Colonic mucosa (tissue), 4 donors: Measurements from ENCODE around the gene LRRC18. TPM values are rescaled to one million over a fixed set of nuclear protein-coding genes. Genes with fewer than 3 reads are reported as not detected.

ENCODE experiments used
- DNase-seq: peaks from one replicate; pipeline ENCODE4 v3.0.0-alpha.2; 2020
- H3K27ac ChIP-seq: fragments of 200-600 bp; one replicate; pipeline ENCODE4 v1.8.0; 2021
- H3K27me3 ChIP-seq: fragments of 200-600 bp; one replicate; pipeline ENCODE4 v1.8.0; 2021
- H3K36me3 ChIP-seq: fragments of 200-600 bp; one replicate; pipeline ENCODE4 v1.8.0; 2021
- H3K4me1 ChIP-seq: fragments of 200-600 bp; one replicate; pipeline ENCODE4 v1.8.0; 2021; ENCODE audit warnings: mild to moderate bottlenecking
- H3K4me3 ChIP-seq: fragments of 200-600 bp; one replicate; pipeline ENCODE4 v1.8.0; 2021
- H3K9ac ChIP-seq, 2 donors: one replicate each; pipeline ENCODE4 v1.7.0; 2013; ENCODE audit warnings: control low read depth in 2 of 2, low read depth in 2 of 2, low read length in 2 of 2
- H3K9me3 ChIP-seq: fragments of 200-600 bp; one replicate; pipeline ENCODE4 v1.8.0; 2021
- intact Hi-C: fragments of 100-400 bp; cut with DNase I; formaldehyde crosslinking; loops from one replicate; pipeline ENCODE4 v1.14.1; 2022
- total RNA-seq, 2 donors: library from RNA; stranded (reverse); fragmentation: NEBNext Ultra II Directional in 1 of 2; extraction: Animal tissue kit (Norgen Biotek cat#: 25700) in 1 of 2; gene quantifications; one replicate each; pipeline ENCODE4 v1.2.1, GENCODE V29; 2021
- TF ChIP-seq, protein P1 (sequence below): fragments of 200-600 bp; IDR thresholded peaks from one replicate; pipeline ENCODE4 v1.8.0; 2022; ENCODE audit warnings: antibody characterized with exemption, mild to moderate bottlenecking
- donor health status: healthy.
- donor health status: DM: no; HTN: no; CAD: no.
- donor health status: DM: no; HTN: no; CAD: no.

Gene LRRC18
- total RNA-seq, 2 donors from 2014 or later, result not detected

DNA sequence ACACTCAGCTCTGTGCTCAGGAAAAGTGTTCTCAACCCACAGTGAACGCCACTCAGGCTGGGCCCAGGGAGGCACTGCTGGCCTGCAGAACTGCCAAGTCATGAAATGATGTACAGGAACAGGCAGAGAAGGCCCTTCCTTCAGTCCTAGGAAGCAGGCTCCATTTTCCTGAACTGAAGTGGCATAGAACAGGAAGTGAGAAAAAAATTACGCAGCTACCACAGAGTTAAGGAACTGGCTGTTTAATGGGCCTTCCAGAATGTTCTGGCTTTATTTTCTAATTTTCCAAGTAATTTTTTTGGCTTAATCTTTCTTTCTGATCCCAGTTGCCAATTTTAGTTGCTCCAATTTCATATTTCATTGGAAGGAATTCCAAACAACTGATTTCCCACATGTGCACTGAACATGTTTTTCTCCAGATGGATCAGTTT is 39.3 kb downstream of the LRRC18 start:
- Histone ChIP-seq H3K9ac (no peak overlapping the region), H3K9me3 (no peaks in the 10 kb centered on the region), H3K4me1 (no peaks in the 10 kb centered on the region), H3K4me3 (no peak overlapping the region), H3K36me3 (no peaks in the 10 kb centered on the region), H3K27ac (no peak overlapping the region), H3K27me3 (no peaks in the 10 kb centered on the region)
- TF ChIP-seq, protein P1, sequence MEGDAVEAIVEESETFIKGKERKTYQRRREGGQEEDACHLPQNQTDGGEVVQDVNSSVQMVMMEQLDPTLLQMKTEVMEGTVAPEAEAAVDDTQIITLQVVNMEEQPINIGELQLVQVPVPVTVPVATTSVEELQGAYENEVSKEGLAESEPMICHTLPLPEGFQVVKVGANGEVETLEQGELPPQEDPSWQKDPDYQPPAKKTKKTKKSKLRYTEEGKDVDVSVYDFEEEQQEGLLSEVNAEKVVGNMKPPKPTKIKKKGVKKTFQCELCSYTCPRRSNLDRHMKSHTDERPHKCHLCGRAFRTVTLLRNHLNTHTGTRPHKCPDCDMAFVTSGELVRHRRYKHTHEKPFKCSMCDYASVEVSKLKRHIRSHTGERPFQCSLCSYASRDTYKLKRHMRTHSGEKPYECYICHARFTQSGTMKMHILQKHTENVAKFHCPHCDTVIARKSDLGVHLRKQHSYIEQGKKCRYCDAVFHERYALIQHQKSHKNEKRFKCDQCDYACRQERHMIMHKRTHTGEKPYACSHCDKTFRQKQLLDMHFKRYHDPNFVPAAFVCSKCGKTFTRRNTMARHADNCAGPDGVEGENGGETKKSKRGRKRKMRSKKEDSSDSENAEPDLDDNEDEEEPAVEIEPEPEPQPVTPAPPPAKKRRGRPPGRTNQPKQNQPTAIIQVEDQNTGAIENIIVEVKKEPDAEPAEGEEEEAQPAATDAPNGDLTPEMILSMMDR, result no peak
- intact Hi-C loops, result no loop called here
- no peak for DNase-seq

DNA sequence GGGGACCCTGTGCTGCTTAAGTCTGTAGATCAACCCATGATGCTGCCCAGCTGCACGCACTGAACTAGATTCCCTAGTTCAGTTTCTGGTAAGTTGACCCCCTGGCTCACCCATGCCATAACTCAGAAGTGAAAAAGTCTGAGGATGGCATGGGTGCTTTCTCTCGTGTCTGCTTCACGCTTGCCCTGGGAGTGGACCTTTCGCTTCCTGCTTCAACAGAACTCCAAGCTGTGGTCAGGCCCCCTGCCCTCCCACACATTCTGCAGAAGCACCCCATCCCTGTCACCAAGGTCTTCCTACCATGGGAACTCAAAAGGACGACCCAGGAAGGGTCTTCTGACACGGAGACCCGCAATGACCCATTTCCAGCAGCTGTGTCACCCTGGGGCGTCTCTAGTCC is 39.9 kb downstream of the LRRC18 start:
- no peak overlapping the region for H3K27ac ChIP-seq
- no peaks in the 10 kb centered on the region for H3K9me3 ChIP-seq
- no peaks in the 10 kb centered on the region for H3K27me3 ChIP-seq
- no peaks in the 10 kb centered on the region for H3K36me3 ChIP-seq
- DNase-seq, result no peak
- no peak overlapping the region for H3K9ac ChIP-seq
- H3K4me3 ChIP-seq, result no peak overlapping the region
- TF ChIP-seq, protein P1, result no peak
- no peaks in the 10 kb centered on the region for H3K4me1 ChIP-seq
- intact Hi-C loops, result no loop called here

DNA sequence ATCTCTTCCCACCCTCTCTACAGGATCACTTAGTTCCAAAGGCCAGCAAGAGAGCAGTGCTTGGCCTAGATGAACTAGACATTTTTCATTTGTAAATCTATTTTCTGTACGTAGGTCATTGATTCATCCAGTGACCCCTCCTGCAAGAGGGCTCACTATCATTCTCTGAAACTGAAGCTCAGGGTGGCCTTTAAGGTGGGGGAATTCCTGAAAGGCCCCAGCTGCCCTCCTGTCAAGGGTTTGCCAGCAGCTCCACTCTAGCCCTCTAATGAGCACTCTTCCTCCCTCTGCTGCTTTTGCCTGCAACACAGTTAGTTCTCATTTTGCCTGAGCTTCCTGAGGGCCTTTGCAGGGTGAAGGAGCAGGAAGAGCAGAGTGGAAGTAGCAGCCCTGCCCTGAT is 41.2 kb downstream of the LRRC18 start:
- intact Hi-C loops, result no loop called here
- H3K27me3 ChIP-seq, result no peaks in the 10 kb centered on the region
- no peak overlapping the region for H3K4me3 ChIP-seq

DNA sequence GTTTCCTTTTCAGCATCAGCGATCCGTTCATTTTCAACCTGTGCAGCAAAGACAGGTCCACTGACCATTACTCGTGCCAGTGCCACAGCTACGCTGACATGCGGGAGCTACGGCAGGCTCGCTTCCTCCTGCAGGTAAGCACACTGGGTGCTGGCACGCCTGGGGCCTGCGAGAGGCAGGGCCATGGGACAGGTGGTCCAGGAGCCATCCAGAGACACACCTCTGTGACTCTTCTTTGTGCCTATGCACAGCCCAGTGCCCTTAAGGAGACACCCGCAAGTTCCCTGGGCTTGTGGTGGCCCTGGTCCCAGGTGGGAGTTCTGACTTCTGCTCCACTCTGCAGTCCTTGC is 42.2 kb downstream of the LRRC18 start:
- Histone ChIP-seq H3K4me3 (no peak overlapping the region), H3K36me3 (no peaks in the 10 kb centered on the region), H3K4me1 (no peaks in the 10 kb centered on the region), H3K9me3 (no peaks in the 10 kb centered on the region), H3K27me3 (no peaks in the 10 kb centered on the region), H3K27ac (no peak overlapping the region), H3K9ac (no peak overlapping the region)
- no peak for DNase-seq
- intact Hi-C loops, result no loop called here
- TF ChIP-seq, protein P1, result no peak

More for the DNA sequence above, 41.2 kb downstream of the LRRC18 start:
- DNase-seq, result no peak
- H3K27ac ChIP-seq, result no peak overlapping the region
- H3K9ac ChIP-seq, result no peak overlapping the region
- H3K36me3 ChIP-seq, result no peaks in the 10 kb centered on the region
- no peaks in the 10 kb centered on the region for H3K9me3 ChIP-seq
- TF ChIP-seq, protein P1, result no peak
- no peaks in the 10 kb centered on the region for H3K4me1 ChIP-seq

DNA sequence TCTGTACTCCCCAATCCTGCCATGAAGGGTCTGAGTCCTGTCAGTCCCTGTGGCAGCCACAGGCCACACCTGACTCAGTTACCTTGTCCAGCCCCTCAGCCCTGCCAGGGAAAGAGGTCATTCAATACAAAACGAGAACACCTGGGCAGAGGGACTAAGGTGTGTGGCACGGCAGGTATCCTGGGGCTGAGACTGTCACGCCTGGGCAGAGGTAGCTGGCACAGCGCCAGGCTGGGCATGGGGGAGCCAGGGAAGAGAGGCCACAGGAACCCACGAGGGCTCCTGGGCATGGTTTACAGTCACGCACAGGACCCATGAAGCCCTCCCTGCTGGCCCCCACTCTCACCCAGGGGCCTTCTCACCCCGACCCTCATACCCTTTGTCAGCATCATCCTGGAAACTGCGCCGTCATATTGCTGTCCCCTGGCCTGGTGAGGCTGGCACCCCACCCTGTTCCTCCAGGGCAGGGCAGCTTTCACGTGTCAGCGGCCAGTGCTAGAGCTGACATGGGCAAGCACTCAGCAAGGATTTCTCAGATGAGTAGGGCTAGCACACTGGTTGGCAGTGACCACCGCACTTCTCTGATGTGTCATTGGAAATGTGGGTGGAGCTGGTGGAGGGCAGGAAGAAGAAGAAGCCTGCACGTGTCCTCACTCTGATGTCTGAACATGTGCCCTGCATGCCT is 42.7 kb downstream of the LRRC18 start:
- Histone ChIP-seq H3K27me3 (no peaks in the 10 kb centered on the region), H3K9me3 (no peaks in the 10 kb centered on the region), H3K27ac (no peak overlapping the region), H3K36me3 (no peaks in the 10 kb centered on the region), H3K4me3 (no peak overlapping the region), H3K4me1 (no peaks in the 10 kb centered on the region), H3K9ac (no peak overlapping the region)
- DNase-seq, result no peak
- TF ChIP-seq, protein P1, result no peak
- intact Hi-C loops, result no loop called here
